Neutrophil (primary cell): ENCODE data around the gene KLK4.

Experiments used
- H3K27ac ChIP-seq: fragments of 200-600 bp; sonication (generic); 2 replicates; pipeline ENCODE4 v1.5.1; 2016; ENCODE audit warnings: mild to moderate bottlenecking, moderate library complexity
- H3K27me3 ChIP-seq: fragments of 200-600 bp; sonication (generic); 2 replicates; pipeline ENCODE4 v1.6.0; 2016; ENCODE audit warnings: mild to moderate bottlenecking
- H3K36me3 ChIP-seq: fragments of 200-600 bp; sonication (generic); 2 replicates; pipeline ENCODE4 v1.5.1; 2017
- H3K4me1 ChIP-seq, 2 experiments: fragments of 200-600 bp in 1 of 2; sonication (generic) in 1 of 2; 1 replicate in 1 of 2; 2 replicates in 1 of 2; pipeline versions ENCODE4 v1.5.1 to v1.6.1; 2013 to 2016; ENCODE audit warnings: low read depth in 1 of 2, low read length in 1 of 2, mild to moderate bottlenecking in 1 of 2, moderate library complexity in 1 of 2; ENCODE audit not compliant: control insufficient read depth in 1 of 2, insufficient read depth in 1 of 2
- H3K4me3 ChIP-seq, 2 experiments: fragments of 200-600 bp in 1 of 2; sonication (generic) in 1 of 2; 1 replicate in 1 of 2; 2 replicates in 1 of 2; pipeline ENCODE4 v1.5.1; 2013 to 2016; ENCODE audit warnings: low read depth in 1 of 2, low read length in 1 of 2, mild to moderate bottlenecking in 1 of 2, moderate library complexity in 1 of 2
- H3K9me3 ChIP-seq: fragments of 200-600 bp; sonication (generic); 2 replicates; pipeline ENCODE4 v1.5.1; 2016
- TF ChIP-seq, protein P1 (sequence below): fragments of 200-600 bp; sonication (generic); IDR thresholded peaks from 2 replicates; pipeline ENCODE4 v1.5.1; 2016; ENCODE audit warnings: antibody characterized with exemption

Gene KLK4

GRCh38 chr19:50924586-50924985, 13.4 kb upstream of the KLK4 start:
- Histone ChIP-seq H3K4me3 (no peak overlapping the region), H3K27me3 (peaks cover 47% of the 10 kb centered on the region), H3K4me1 (no peaks in the 10 kb centered on the region), H3K36me3 (no peaks in the 10 kb centered on the region), H3K9me3 (no peaks in the 10 kb centered on the region), H3K27ac (no peak overlapping the region)
- TF ChIP-seq, protein P1, sequence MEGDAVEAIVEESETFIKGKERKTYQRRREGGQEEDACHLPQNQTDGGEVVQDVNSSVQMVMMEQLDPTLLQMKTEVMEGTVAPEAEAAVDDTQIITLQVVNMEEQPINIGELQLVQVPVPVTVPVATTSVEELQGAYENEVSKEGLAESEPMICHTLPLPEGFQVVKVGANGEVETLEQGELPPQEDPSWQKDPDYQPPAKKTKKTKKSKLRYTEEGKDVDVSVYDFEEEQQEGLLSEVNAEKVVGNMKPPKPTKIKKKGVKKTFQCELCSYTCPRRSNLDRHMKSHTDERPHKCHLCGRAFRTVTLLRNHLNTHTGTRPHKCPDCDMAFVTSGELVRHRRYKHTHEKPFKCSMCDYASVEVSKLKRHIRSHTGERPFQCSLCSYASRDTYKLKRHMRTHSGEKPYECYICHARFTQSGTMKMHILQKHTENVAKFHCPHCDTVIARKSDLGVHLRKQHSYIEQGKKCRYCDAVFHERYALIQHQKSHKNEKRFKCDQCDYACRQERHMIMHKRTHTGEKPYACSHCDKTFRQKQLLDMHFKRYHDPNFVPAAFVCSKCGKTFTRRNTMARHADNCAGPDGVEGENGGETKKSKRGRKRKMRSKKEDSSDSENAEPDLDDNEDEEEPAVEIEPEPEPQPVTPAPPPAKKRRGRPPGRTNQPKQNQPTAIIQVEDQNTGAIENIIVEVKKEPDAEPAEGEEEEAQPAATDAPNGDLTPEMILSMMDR: no peak

- H3K9me3 ChIP-seq: no peaks in the 10 kb centered on the region
- no peak overlapping the region for H3K4me3 ChIP-seq
- H3K36me3 ChIP-seq: no peaks in the 10 kb centered on the region
- H3K27me3 ChIP-seq: peaks cover 44% of the 10 kb centered on the region
- H3K4me1 ChIP-seq: no peaks in the 10 kb centered on the region
- TF ChIP-seq, protein P1: peak; percentile 68
- no peak overlapping the region for H3K27ac ChIP-seq
Observed at GRCh38 chr19:50922317-50922853, 11.2 kb upstream of the KLK4 start.

DNA sequence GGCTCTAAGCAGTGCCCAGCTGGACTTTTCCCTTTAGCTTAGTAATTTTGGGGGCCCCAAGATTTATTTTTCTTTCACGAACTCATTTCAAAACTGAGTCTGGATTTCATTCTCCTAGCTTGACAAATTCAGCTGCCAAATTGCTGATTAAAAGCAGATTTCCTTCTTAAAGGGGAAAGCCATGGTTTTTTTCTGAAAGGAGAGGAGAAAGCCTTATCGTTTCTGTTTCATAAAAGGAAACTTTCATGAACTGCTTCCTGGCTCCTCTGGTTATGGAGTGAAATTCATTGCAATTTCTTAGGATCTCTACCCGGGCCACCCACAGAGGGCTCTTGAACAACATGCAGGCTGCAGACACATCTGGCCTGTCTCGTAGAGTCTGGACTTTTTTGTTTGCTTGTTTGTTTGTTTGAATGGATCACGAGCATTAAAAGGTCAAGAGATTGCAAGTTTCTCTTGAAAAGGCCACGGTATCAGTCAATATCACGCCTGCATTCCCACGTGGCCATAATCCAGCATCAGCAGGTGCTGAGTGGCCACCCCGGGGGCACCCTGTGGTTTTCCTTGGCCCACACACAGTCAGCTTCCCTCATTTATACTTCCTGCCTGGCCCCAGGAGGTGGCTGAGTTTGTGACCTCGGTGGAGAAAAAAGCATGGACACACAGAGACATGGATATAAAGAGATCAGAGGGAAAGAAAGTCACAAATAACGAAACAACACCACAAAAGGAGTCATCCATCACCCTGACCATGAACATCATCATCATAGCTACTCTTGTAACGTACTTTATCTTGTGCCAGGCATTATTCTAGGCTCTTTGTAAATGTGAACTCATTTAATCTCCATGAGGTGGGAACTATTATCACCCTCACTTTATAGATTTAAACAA, 10.5 kb upstream of the KLK4 start:
- TF ChIP-seq, protein P1: no peak
- no peaks in the 10 kb centered on the region for H3K9me3 ChIP-seq
- no peaks in the 10 kb centered on the region for H3K36me3 ChIP-seq
- H3K4me1 ChIP-seq: no peaks in the 10 kb centered on the region
- peaks cover 50% of the 10 kb centered on the region for H3K27me3 ChIP-seq
- H3K27ac ChIP-seq: no peak overlapping the region
- H3K4me3 ChIP-seq: no peak overlapping the region

DNA sequence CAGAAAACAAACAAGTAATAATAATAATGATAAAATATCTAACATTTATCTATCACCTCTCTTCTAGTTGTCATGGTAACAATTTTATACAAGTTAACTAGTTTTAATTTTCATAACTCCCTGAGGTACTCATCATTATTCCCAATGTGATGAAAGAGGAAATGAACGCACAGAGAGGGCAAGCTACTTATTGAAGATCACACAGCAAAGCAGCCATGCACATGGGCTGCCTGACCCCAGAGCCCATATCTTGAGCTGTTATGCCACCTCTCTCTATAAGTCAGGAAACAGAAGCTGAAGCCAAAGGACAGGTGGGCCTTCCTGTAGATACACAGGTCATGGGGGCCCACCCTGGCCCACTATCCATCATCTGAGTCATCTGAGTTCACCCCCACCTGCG, 4.9 kb upstream of the KLK4 start:
- no peaks in the 10 kb centered on the region for H3K4me1 ChIP-seq
- TF ChIP-seq, protein P1: no peak
- peaks cover 60% of the 10 kb centered on the region for H3K27me3 ChIP-seq
- no peaks in the 10 kb centered on the region for H3K9me3 ChIP-seq
- H3K36me3 ChIP-seq: no peaks in the 10 kb centered on the region
- H3K4me3 ChIP-seq: no peak overlapping the region
- no peak overlapping the region for H3K27ac ChIP-seq

DNA sequence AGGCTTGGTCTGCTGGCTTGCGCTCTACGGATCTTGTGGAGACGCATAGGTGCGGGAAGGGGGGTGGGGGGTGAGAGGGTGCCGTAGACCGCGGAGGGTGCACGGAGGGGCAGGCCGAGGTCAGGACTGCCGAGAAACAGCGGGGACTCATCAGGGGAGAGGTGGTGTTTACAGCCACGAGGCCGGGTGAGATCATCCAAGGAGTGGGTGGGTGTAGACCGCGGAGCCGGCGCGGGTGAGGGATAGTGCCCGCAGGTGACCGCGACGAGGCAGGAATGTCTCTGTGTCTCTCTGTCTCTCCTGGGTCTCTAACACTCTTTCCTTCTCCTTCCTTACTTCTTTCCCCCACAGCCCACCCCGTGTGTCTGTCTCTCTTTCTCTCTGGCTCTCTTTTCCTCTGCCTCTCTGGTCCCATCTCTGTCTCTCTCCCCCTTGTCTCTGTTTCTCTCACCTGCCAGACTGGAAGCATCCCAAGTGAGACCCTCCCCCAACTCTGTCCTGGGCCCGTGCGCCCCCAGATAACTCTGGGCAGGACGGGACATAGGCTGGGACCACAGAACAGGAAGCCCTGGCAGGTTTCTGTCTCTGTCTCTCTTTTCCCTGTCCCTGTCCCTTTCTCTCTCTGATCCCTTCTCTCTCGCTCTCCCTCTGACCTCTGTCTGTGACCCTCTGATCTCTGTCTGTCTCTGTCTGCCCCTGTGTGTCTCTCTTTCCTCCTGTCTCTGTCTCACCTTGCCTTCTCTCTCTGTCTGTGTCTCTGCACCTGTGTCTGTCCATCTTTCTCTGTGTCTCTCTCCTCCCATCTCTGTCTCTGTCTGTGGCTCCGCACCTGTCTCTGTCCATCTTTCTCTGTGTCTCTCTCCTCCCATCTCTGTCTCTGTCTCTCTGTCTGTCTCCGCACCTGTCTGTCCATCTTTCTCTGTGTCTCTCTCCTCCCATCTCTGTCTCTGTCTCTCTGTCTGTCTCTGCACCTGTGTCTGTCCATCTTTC, 1.8 kb upstream of the KLK4 start:
- Histone ChIP-seq H3K9me3 (no peaks in the 10 kb centered on the region), H3K27ac (no peak overlapping the region), H3K36me3 (no peaks in the 10 kb centered on the region), H3K4me3 (no peak overlapping the region), H3K4me1 (no peaks in the 10 kb centered on the region), H3K27me3 (peaks cover 76% of the 10 kb centered on the region)
- TF ChIP-seq, protein P1: no peak
